K562 (cell line): ENCODE results near the gene PRR7. TPM values are rescaled to one million over a fixed set of nuclear protein-coding genes. Genes with fewer than 3 reads are reported as not detected.

ENCODE experiments used
- ARID1B ChIP-seq: fragments of 450-650 bp; IDR thresholded peaks from 2 replicates; pipeline ENCODE4 v1.6.1; 2016; ENCODE audit warnings: antibody characterized with exemption, mild to moderate bottlenecking, inconsistent platforms
- BACH1 ChIP-seq: fragments of 200-800 bp; sonication (Bioruptor generic); IDR thresholded peaks from 2 replicates; pipeline ENCODE4 v1.6.1; 2016; ENCODE audit warnings: missing genetic modification characterization, missing compliant biosample characterization
- CLOCK ChIP-seq: fragments of 250-450 bp; sonication (Bioruptor Pico); IDR thresholded peaks from 2 replicates; pipeline ENCODE4 v1.4.0; 2020; ENCODE audit warnings: mild to moderate bottlenecking, moderate library complexity, borderline replicate concordance
- ELK1 ChIP-seq: sonication (generic); formaldehyde crosslinking; IDR thresholded peaks from 2 replicates; pipeline ENCODE4 v1.8.1; 2022; ENCODE audit warnings: missing genetic modification reagents
- FOXJ2 ChIP-seq: fragments of 200-800 bp; sonication (Bioruptor generic); IDR thresholded peaks from 2 replicates; pipeline ENCODE4 v1.6.1; 2016; ENCODE audit warnings: missing genetic modification characterization, missing compliant biosample characterization
- FOXJ3 ChIP-seq: sonication (generic); formaldehyde crosslinking; IDR thresholded peaks from 2 replicates; pipeline ENCODE4 v1.4.0; 2020; ENCODE audit warnings: mild to moderate bottlenecking, missing genetic modification reagents
- FOXK1 ChIP-seq: sonication (generic); formaldehyde crosslinking; IDR thresholded peaks from 2 replicates; pipeline ENCODE4 v1.8.0; 2022; ENCODE audit warnings: missing genetic modification reagents, mild to moderate bottlenecking, borderline replicate concordance
- GMEB1 ChIP-seq: fragments of 250-450 bp; sonication (Bioruptor Pico); IDR thresholded peaks from 2 replicates; pipeline ENCODE4 v1.4.0; 2020; ENCODE audit warnings: mild to moderate bottlenecking
- HDAC1 ChIP-seq, 2 experiments: fragments of 450-650 bp; IDR thresholded peaks; 2 replicates each; pipeline ENCODE4 v1.6.1; 2016 to 2017; ENCODE audit warnings: inconsistent platforms in 1 of 2, mild to moderate bottlenecking in 1 of 2, moderate library complexity in 1 of 2
- HIVEP1 ChIP-seq: fragments of 250-450 bp; sonication (Bioruptor Pico); IDR thresholded peaks from 2 replicates; pipeline ENCODE4 v1.4.0; 2020; ENCODE audit warnings: mild to moderate bottlenecking
- HNRNPL ChIP-seq: fragments of 200-400 bp; formaldehyde crosslinking; IDR thresholded peaks from 2 replicates; pipeline ENCODE4 v1.6.1; 2017; ENCODE audit warnings: low read depth, mild to moderate bottlenecking, low read length
- KLF16 ChIP-seq: IDR thresholded peaks from 2 replicates; pipeline ENCODE4 v1.6.1; 2016; ENCODE audit warnings: antibody characterized with exemption
- MED1 ChIP-seq: sonication (generic); formaldehyde crosslinking; IDR thresholded peaks from 2 replicates; pipeline ENCODE4 v1.8.1; 2023; ENCODE audit warnings: missing genetic modification reagents, borderline replicate concordance
- NCOR1 ChIP-seq: fragments of 450-650 bp; IDR thresholded peaks from 2 replicates; pipeline ENCODE4 v1.6.1; 2016; ENCODE audit warnings: mild to moderate bottlenecking, moderate library complexity
- NFE2 ChIP-seq: IDR thresholded peaks from 2 replicates; pipeline ENCODE4 v1.6.1; 2014; ENCODE audit warnings: antibody characterized with exemption, low read depth
- NFXL1 ChIP-seq: fragments of 450-650 bp; formaldehyde crosslinking; IDR thresholded peaks from 2 replicates; pipeline ENCODE4 v1.4.0; 2021; ENCODE audit warnings: mild to moderate bottlenecking
- NUFIP1 ChIP-seq: fragments of 450-650 bp; IDR thresholded peaks from 2 replicates; pipeline ENCODE4 v1.6.1; 2018; ENCODE audit not compliant: partially characterized antibody
- PRPF4 ChIP-seq: fragments of 200-400 bp; formaldehyde crosslinking; IDR thresholded peaks from one replicate; pipeline ENCODE4 v1.6.1; 2017; ENCODE audit warnings: low read length, low read depth, mild to moderate bottlenecking; ENCODE audit not compliant: insufficient read depth, poor library complexity, severe bottlenecking
- SMAD2 ChIP-seq: fragments of 150-350 bp; IDR thresholded peaks from 2 replicates; pipeline ENCODE4 v1.6.1; 2014; ENCODE audit warnings: low read depth, mild to moderate bottlenecking, low read length
- WHSC1 ChIP-seq: IDR thresholded peaks from one replicate; pipeline ENCODE4 v1.6.1; 2012; ENCODE audit warnings: low read length, control low read depth, inconsistent platforms
- ZBTB7A ChIP-seq: IDR thresholded peaks from 2 replicates; pipeline ENCODE4 v1.6.1; 2011; ENCODE audit warnings: low read depth, mild to moderate bottlenecking, low read length, moderate library complexity, borderline replicate concordance; ENCODE audit not compliant: control insufficient read depth
- ZNF23 ChIP-seq: fragments of 250-450 bp; sonication (Bioruptor Pico); IDR thresholded peaks from 2 replicates; pipeline ENCODE4 v1.4.0; 2020; ENCODE audit warnings: mild to moderate bottlenecking
- ZNF561 ChIP-seq: fragments of 450-650 bp; formaldehyde crosslinking; conservative IDR thresholded peaks from 2 replicates; pipeline ENCODE4 v1.4.0; 2020; ENCODE audit warnings: mild to moderate bottlenecking, moderate library complexity
- ZNF696 ChIP-seq: fragments of 250-450 bp; sonication (Bioruptor Pico); conservative IDR thresholded peaks from 2 replicates; pipeline ENCODE4 v1.4.0; 2020; ENCODE audit warnings: mild to moderate bottlenecking, moderate library complexity
- ZNF717 ChIP-seq: fragments of 250-450 bp; sonication (Bioruptor Pico); IDR thresholded peaks from 2 replicates; pipeline ENCODE4 v1.5.0; 2021
- ZNF766 ChIP-seq: fragments of 200-800 bp; sonication (Bioruptor generic); conservative IDR thresholded peaks from 2 replicates; pipeline ENCODE4 v1.6.1; 2016; ENCODE audit warnings: missing genetic modification characterization, missing compliant biosample characterization
- polyA plus RNA-seq, 8 experiments: library from polyadenylated mRNA; depleted of rRNA in 4 of 8; stranded (reverse) in 5 of 8; unstranded in 3 of 8; fragments of >200 nt; fragmentation: Nextera tagmentation in 2 of 8; fragmentation: Illumina TruSeq in 1 of 8; extraction: Ambion mirVana in 2 of 8; extraction: Trizol in 1 of 8; gene quantifications; 2 replicates each; pipeline versions ENCODE4 v1.2.1 to v1.2.3, GENCODE V29; 2011 to 2014; ENCODE audit warnings: inconsistent platforms in 1 of 8, missing spikeins in 1 of 8
- total RNA-seq, 7 experiments: library from RNA; depleted of rRNA in 6 of 7; stranded (reverse); fragments of >200 nt in 6 of 7; fragmentation: Illumina TruSeq in 2 of 7; extraction: Trizol in 2 of 7; gene quantifications; 2 replicates each; pipeline versions ENCODE4 v1.2.1 to v1.2.3, GENCODE V29; 2011 to 2021; ENCODE audit warnings: low replicate concordance in 1 of 7

Gene PRR7
- total and polyA plus RNA-seq, 9 of the 15 experiments (the other 6 are each of a cell fraction or from before 2014, with no cell fraction given): 0.80 to 11.3 (median 10.4) TPM; not detected in 4

GRCh38 chr5:177454397-177455035 is 7.9 kb downstream of the PRR7 start (continued):
- no peak for TF ChIP-seq MED1
- TF ChIP-seq ZNF766: peak; percentile 87; the same call in 1 of the 2 replicates
- no peak for TF ChIP-seq HDAC1 (IDR thresholded peaks at IDR 0.05)
- TF ChIP-seq HNRNPL: no peak
- no peak for TF ChIP-seq ZNF561 (CRISPR knock-in tag)
- TF ChIP-seq FOXJ3 (CRISPR knock-in tag): no peak
- TF ChIP-seq ELK1 (CRISPR knock-in tag): no peak
- no peak for TF ChIP-seq FOXJ2 (tag)
- no peak for TF ChIP-seq ZNF696
- peak; percentile 100 for TF ChIP-seq HIVEP1
- TF ChIP-seq PRPF4: no peak
- no peak for TF ChIP-seq ARID1B
- TF ChIP-seq ZNF717 (CRISPR knock-in tag): no peak
- peak; percentile 71 for TF ChIP-seq NCOR1
- no peak for TF ChIP-seq SMAD2
- TF ChIP-seq CLOCK (CRISPR knock-in tag): no peak
- no peak for TF ChIP-seq FOXK1 (CRISPR knock-in tag)
- TF ChIP-seq NFXL1 (CRISPR knock-in tag): no peak
- TF ChIP-seq KLF16: no peak
- TF ChIP-seq ZNF23 (CRISPR knock-in tag): no peak
- TF ChIP-seq WHSC1: no peak
- no peak for TF ChIP-seq BACH1 (tag)
- no peak for TF ChIP-seq NFE2
- TF ChIP-seq ZBTB7A: peak; percentile 51; the same call in 1 of the 2 replicates
- peak; percentile 61; the same call in 1 of the 2 replicates for TF ChIP-seq GMEB1 (CRISPR knock-in tag)
- TF ChIP-seq NUFIP1: no peak
